HG02642 (cell line): ENCODE measurements around the gene KRAS.

Experiments
- ATAC-seq: cut with Tn5 transposase; IDR thresholded peaks from one replicate; pipeline ENCODE4 v1.9.1; 2021; ENCODE audit warnings: mild to moderate bottlenecking; ENCODE audit not compliant: unreplicated experiment, poor library complexity

The KRAS gene

DNA sequence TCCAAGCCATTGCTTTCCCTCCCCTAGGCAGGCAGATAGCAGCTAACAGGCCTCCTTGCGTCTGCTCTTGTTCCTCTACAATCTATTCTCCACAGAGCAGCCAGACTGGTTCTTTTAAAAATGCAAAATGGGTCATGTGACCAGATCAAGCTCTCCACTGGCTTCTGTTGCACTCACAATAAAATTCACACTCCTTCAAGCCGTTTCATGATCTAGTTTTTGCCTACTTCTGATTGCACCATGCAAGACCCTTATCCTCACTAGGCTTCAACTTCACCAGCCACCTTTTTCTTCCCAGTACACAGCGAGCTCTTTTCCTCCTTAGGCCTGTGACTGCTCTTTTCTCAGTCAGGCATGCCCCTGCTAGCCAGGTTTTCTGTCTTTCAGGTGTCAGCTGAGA lies 6.1 kb upstream of the KRAS start:
- no peak for ATAC-seq

GRCh38 chr12:25256005-25256404 lies 5.3 kb upstream of the KRAS start:
- ATAC-seq, result no peak

- no peak for ATAC-seq
Measured at GRCh38 chr12:25254271-25254880, 3.6 kb upstream of the KRAS start.

- no peak for ATAC-seq
Measured at GRCh38 chr12:25253371-25254068, 2.8 kb upstream of the KRAS start.

DNA sequence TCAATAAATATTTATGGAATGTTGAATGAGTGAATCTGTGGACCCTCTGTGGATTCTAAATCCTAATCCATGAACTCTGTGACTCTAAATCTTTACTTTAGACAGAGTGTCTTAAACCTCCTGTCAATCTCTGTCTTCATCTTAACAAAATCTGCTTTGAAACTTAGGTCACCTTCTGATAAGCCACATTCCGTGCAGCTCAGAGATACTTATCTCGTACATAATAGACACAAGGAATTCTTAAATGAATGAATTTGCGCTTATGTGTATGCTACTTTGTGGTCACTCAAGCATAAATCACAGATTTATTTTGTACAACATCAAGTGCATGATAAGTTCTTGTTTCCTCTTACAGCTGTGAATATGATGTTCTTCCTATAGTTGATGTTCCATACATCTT lies 2.2 kb upstream of the KRAS start:
- ATAC-seq, result no peak

DNA sequence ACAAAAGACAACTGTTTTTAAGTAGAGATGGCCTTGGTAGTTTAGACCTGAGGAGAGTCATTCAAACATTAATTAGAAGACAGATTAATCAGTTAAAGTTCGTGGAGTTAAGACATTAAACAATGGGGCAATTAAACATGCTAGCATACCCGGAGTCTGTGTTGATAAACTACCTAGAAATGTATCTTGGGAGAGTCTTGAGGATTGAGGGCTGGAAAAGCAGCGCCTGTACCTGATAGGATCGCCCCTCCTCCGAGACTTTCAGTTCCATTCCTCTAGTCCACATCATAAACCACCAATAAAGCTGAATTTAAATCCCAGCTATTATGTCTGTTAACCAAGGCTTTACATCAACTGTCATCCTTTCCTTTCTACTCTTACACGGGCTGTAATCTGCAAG lies 1.0 kb upstream of the KRAS start:
- ATAC-seq, result no peak

DNA sequence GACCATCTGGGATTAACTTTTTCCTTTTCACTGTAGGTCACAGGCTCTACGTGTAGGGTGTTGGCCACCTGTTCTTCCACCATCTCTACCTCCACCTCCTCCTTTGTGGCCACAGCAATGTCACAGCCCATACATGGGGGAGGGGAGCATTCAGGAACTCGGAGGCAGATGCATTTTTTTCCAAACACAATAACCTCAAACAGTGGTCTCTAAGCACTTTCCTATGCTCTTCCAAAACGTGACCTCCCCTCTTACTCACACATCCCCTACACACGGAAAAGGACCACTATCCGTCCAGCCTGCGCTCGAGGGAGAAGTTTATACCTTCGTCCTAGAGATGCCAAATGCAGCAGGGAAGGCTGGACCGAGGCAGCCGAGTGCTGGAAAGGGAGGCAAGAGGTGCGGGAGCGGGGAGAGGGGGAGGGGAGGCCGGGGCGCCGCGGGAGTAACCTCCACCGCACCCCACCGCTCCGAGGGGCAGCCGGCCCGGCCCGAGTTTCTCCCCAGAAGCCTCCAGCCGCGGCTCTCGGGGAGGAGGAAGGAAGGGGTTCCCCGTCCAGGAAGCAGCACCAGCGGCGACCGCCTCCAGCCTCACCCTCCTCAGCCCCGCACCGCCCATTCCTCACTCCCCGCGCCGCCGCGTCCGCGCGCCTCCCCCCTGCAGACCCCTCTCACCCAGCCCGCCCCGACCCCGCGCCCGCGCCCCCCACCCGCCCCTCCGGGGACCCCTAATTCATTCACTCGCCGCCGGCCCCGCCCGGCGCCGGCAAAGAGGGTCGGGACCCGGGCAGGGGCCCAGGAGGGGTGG lies 594 bp downstream of the KRAS start:
- ATAC-seq, result peak; percentile 38

DNA sequence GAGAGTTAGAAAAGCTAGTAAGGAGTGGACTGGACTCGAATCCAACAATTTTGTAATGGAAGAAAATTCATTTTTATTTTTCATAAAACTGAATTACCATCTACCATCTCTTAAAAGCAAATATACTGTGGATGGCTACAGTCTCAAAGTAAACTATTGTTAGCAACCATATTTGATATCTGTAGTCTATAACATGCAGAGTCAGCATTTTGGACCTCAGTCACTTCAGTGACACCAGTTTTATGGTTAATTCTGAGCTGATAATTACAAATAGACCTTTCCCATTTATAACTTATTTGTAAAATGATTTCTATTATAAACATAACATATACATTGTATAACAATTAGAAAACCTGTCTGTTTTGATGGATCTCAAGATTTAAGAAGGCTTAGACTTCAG lies 2.0 kb downstream of the KRAS start:
- ATAC-seq, result no peak

GRCh38 chr12:25248137-25248536 lies 2.6 kb downstream of the KRAS start:
- ATAC-seq, result no peak

DNA sequence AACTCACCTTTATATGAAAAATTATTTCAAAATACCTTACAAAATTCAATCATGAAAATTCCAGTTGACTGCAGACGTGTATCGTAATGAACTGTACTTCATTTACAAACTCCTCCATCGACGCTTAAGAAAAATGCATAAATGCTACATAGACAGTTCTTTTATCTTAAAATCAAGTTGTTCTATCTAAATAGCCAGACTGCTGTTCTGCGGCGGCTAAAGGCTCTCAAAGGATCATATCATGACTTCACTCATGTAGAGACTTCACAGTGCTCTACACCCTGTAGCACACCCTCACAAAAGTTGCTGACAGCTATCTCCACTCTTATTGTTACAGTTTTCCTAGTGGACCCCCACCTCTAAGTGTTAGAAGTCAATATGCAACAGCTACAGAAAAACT lies 5.2 kb downstream of the KRAS start:
- ATAC-seq, result no peak

- ATAC-seq, result no peak
Measured at GRCh38 chr12:25243680-25243990, 7.1 kb downstream of the KRAS start.

GRCh38 chr12:25242981-25243679 lies 7.6 kb downstream of the KRAS start:
- no peak for ATAC-seq

GRCh38 chr12:25241167-25242020 lies 9.3 kb downstream of the KRAS start:
- no peak for ATAC-seq

DNA sequence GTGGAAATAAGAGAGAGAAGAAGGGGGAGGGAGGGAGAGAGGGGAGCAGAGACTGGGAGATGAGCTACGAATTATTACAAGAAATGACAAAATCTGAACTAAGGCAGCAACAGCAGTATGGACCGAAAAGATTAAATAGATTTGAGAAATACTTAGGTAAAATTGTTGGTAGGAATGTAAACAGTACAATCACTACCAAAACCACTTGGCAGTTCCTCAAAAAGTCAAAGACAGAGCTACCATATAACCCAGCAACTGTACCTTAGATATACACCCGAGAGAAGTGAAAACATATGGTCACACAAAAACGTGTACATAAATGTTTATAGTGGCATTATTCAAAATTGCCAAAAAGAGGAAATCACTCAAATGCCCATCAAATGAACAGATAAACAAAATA lies 14.1 kb downstream of the KRAS start:
- ATAC-seq, result no peak

DNA sequence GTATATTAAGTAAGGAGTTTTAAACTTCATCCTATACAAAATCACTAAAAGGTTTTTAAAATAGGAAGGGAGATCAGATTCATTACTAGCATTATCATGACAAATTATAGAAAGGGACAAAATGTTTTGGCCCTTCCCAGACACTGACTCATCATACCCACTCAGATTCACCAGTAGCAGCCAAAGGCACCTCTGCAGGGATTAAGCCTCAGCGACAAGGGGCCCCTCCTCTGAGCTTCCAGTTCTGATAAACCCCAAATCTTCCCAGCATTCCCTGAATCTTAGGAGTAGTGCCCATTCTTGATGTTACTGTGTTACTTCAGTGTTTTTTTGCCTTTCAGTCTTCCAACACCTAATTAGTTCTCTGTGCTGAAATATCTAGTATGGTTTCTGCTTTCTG lies 14.5 kb downstream of the KRAS start:
- no peak for ATAC-seq

DNA sequence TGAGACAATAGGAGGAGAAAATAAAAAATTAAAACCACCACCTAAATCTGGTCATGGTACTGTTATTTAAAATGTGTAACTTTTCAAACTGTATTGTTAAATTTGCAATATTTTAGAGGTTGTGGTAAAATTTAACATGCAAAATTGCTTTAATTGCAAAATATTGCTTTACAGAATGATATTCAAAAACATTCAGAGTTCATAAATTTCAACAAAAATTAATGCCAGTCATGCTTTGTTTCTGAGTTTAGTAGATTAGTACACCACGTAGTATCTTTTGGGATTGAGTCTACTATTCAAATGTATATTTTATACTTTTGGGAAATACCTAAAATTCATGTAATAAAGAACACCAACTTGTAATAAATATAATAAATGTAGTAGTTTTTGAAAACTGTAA lies 37.4 kb downstream of the KRAS start:
- no peak for ATAC-seq

GRCh38 chr12:25208554-25208953 lies 42.2 kb downstream of the KRAS start:
- ATAC-seq, result no peak

- ATAC-seq, result no peak
Measured at GRCh38 chr12:25207846-25208245, 42.9 kb downstream of the KRAS start.

DNA sequence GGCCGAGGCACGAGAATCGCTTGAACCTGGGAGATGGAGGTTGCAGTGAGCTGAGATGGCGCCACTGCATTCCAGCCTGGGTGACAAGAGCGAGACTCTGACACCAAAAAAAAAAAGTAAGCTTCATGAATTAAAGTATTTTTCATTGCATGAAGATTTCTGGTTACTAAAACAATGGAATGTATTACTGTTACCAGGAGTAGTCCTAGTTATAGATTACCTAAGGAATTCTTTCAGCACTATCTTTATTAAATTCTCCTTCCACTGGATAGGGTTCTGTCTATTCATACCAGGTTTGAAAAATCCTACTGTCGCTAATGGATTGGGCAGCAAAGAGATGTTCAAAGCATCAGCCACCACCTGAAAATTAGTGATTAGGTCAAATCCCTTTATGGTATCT lies 43.3 kb downstream of the KRAS start:
- ATAC-seq, result no peak

- ATAC-seq, result no peak
Measured at GRCh38 chr12:25202137-25202536, 48.6 kb downstream of the KRAS start.
